Measurements from ENCODE around the gene DLGAP1. TPM values are rescaled to one million over a fixed set of nuclear protein-coding genes. Genes with fewer than 3 reads are reported as not detected.

The DLGAP1 gene
- total and polyA plus RNA-seq, 2 of the 4 experiments (the other 2 are of a cell fraction): under 0.01 to 0.09 TPM

GRCh38 chr18:3494245-3494526 is 960.9 kb downstream of the DLGAP1 start:
- ChIA-PET POLR2A (ENCODE audit: unreplicated experiment) (no interaction called here), CTCF (no interaction called here)
- no peak for ATAC-seq (ENCODE audit: low read depth)
- Histone ChIP-seq H3K9me3 (ENCODE audit: control insufficient read depth, insufficient read depth, low read length) (no peaks in the 10 kb centered on the region), H4K8ac (ENCODE audit: low read depth in 2 of 2, low read length in 2 of 2) (no peak overlapping the region), H3K4me1 (ENCODE audit: control insufficient read depth, insufficient read depth, low read length) (no peaks in the 10 kb centered on the region), H2BK15ac (ENCODE audit: low read depth, low read length) (no peak overlapping the region), H3K36me3 (ENCODE audit: control insufficient read depth, insufficient read depth, low read length) (no peaks in the 10 kb centered on the region), H3K14ac (replicated peaks; ENCODE audit: low read depth, low read length) (no peak overlapping the region), H4K91ac (ENCODE audit: insufficient read depth, low read depth, low read length) (no peak overlapping the region), H3K9ac (ENCODE audit: low read depth, low read length) (no peak overlapping the region), H2AK5ac (ENCODE audit: low read depth, low read length) (no peak overlapping the region), H4K5ac (ENCODE audit: low read depth, low read length) (no peak overlapping the region), H3K56ac (ENCODE audit: extremely low read depth, insufficient read depth, low read length) (no peak overlapping the region), H2AK9ac (replicated peaks; ENCODE audit: low read depth, low read length, poor library complexity) (no peak overlapping the region), H3K9me1 (ENCODE audit: insufficient read depth, low read length) (no peaks in the 10 kb centered on the region), H2BK5ac (ENCODE audit: low read depth, low read length, poor library complexity, severe bottlenecking) (no peak overlapping the region), H3K4ac (ENCODE audit: low read depth, low read length) (no peak overlapping the region), H4K20me1 (ENCODE audit: insufficient read depth, low read length) (no peaks in the 10 kb centered on the region), H2BK20ac (ENCODE audit: low read depth, low read length) (no peak overlapping the region), H3K79me1 (ENCODE audit: low read depth in 1 of 2, low read length in 2 of 2) (no peaks in the 10 kb centered on the region), H3K4me2 (ENCODE audit: low read depth, low read length) (no peak overlapping the region), H3K18ac (ENCODE audit: low read depth, low read length) (no peak overlapping the region), H3K27ac (ENCODE audit: insufficient read depth, low read length) (no peak overlapping the region), H3K4me3 (ENCODE audit: insufficient read depth, low read depth, low read length) (no peak overlapping the region), H2AFZ (replicated peaks; ENCODE audit: low read length, poor library complexity) (no peak overlapping the region), H3K23ac (ENCODE audit: low read depth, low read length) (no peak overlapping the region), H3K27me3 (ENCODE audit: control insufficient read depth, insufficient read depth, low read length) (0 out of 2 replicates have a peak, but pooled peaks cover 4% of the 10 kb centered on the region), H2BK120ac (ENCODE audit: low read depth, low read length) (no peak overlapping the region)
- no TSS peak for BruUV-seq (replicated peaks)
- in situ Hi-C loops (cut with MboI; ENCODE audit: low sequenced_read_pairs): no loop called here
- DNase-seq: no peak
- intact Hi-C loops (cut with micrococcal nuclease): no loop called here
- no CpG with 5 or more reads among the region's 4 CpGs for WGBS, 2 experiments (ENCODE audit: extremely low coverage in 2 of 2, insufficient read length in 1 of 2)
- dilution Hi-C loops (cut with HindIII; ENCODE audit: low sequenced_read_pairs, unreplicated experiment): no loop called here
- no peak for TF ChIP-seq USF2 (IDR thresholded peaks at IDR 0.05; ENCODE audit: low read depth, low read length)
- no peak for TF ChIP-seq MXI1 (IDR thresholded peaks at IDR 0.05; ENCODE audit: borderline replicate concordance, low read depth, low read length)
- TF ChIP-seq SMC3 (IDR thresholded peaks at IDR 0.05; ENCODE audit: low read depth, low read length): no peak
- TF ChIP-seq CHD1 (IDR thresholded peaks at IDR 0.05; ENCODE audit: low read depth, low read length): no peak
- no peak for TF ChIP-seq MAFK (IDR thresholded peaks at IDR 0.05; ENCODE audit: low read depth, low read length)
- TF ChIP-seq POLR2A (IDR thresholded peaks at IDR 0.05; ENCODE audit: low read depth, low read length): no peak
- no peak for TF ChIP-seq CEBPB (IDR thresholded peaks at IDR 0.05; ENCODE audit: low read depth, low read length)
- TF ChIP-seq FOS (IDR thresholded peaks at IDR 0.05; ENCODE audit: low read depth, low read length): no peak
- TF ChIP-seq CTCF (conservative IDR thresholded peaks at IDR 0.05; ENCODE audit: low read depth, low read length): no peak
- no peak for TF ChIP-seq NFE2L2 (IDR thresholded peaks at IDR 0.05; ENCODE audit: low read depth, low read length)
- TF ChIP-seq BHLHE40 (IDR thresholded peaks at IDR 0.05; ENCODE audit: low read depth, low read length): no peak
- no peak for TF ChIP-seq RAD21 (IDR thresholded peaks at IDR 0.05; ENCODE audit: low read length)
- no peak for TF ChIP-seq MAZ (IDR thresholded peaks at IDR 0.05; ENCODE audit: borderline replicate concordance, low read depth, low read length)
